Keratinocyte (primary cell): ENCODE measurements around the gene MON1A.

Experiments
- EZH2 ChIP-seq: IDR thresholded peaks from one replicate; pipeline ENCODE4 v1.6.1; 2012; ENCODE audit warnings: inconsistent platforms, mild to moderate bottlenecking, low read length, moderate library complexity
- TF ChIP-seq, protein P1 (sequence below), 3 experiments: IDR thresholded peaks in 1 of 3; conservative IDR thresholded peaks in 1 of 3; optimal IDR thresholded peaks in 1 of 3; 2 replicates in 2 of 3; 3 replicates in 1 of 3; pipeline versions ENCODE3 to v1.5.1; 2011; ENCODE audit warnings: low read length in 3 of 3, mild to moderate bottlenecking in 3 of 3, moderate library complexity in 2 of 3, control low read depth in 1 of 3, inconsistent platforms in 1 of 3; ENCODE audit not compliant: insufficient read depth in 2 of 3; ENCODE audit errors: extremely low read depth in 1 of 3

DNA sequence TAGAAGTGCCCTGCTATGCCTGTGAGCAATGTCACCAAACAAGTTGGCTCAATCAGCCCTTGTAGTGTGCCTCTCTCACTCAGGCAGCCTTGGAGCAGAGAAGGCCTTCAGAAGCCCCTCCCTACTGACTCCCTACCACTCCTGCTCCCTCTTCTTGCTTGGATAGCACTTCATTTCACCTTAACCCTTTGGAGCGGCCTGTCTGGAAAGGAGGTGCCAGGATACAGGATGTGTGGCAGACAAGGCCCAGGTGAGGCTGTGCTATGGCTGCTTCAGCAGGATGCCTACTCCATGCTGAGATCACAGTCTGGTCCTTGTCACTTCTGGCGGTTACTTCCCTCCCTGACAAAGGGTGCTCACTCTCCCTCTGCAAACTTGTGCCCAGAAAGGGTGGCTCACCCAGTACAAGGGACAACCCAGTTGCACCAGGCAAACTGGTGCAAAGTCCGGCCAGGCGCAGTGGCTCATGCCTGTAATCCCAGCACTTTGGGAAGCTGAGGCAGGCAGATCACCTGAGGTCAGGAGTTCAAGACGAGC, 1.1 kb downstream of the MON1A start:
- TF ChIP-seq, protein P1, sequence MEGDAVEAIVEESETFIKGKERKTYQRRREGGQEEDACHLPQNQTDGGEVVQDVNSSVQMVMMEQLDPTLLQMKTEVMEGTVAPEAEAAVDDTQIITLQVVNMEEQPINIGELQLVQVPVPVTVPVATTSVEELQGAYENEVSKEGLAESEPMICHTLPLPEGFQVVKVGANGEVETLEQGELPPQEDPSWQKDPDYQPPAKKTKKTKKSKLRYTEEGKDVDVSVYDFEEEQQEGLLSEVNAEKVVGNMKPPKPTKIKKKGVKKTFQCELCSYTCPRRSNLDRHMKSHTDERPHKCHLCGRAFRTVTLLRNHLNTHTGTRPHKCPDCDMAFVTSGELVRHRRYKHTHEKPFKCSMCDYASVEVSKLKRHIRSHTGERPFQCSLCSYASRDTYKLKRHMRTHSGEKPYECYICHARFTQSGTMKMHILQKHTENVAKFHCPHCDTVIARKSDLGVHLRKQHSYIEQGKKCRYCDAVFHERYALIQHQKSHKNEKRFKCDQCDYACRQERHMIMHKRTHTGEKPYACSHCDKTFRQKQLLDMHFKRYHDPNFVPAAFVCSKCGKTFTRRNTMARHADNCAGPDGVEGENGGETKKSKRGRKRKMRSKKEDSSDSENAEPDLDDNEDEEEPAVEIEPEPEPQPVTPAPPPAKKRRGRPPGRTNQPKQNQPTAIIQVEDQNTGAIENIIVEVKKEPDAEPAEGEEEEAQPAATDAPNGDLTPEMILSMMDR (optimal IDR thresholded peaks at IDR 0.05 in 1 of 3, IDR thresholded peaks at IDR 0.05 in 1 of 3, conservative IDR thresholded peaks at IDR 0.05 in 1 of 3; ENCODE audit: extremely low read depth in 1 of 3, insufficient read depth in 2 of 3, low read length in 3 of 3) = no peak
- no peak for TF ChIP-seq EZH2
